Upper lobe of left lung (tissue), 6 donors: ENCODE measurements around the gene SLC12A8. TPM values are rescaled to one million over a fixed set of nuclear protein-coding genes. Genes with fewer than 3 reads are reported as not detected.

Experiments
- ATAC-seq, 2 donors: fragments of 200-7000 bp; cut with Tn5 transposase; one replicate each; pipeline ENCODE4 v1.9.1; 2022; ENCODE audit warnings: mild to moderate bottlenecking in 2 of 2, moderate library complexity in 2 of 2; ENCODE audit not compliant: low FRiP score in 2 of 2
- DNase-seq, 2 donors: peaks; one replicate each; pipeline ENCODE4 v3.0.0-alpha.2; 2019 to 2020
- H3K27ac ChIP-seq, 4 donors: fragments of 200-600 bp; sonication (generic); one replicate each; pipeline ENCODE4 v1.5.1; 2016 to 2019
- H3K27me3 ChIP-seq, 4 donors: fragments of 200-600 bp; sonication (generic); one replicate each; pipeline ENCODE4 v1.5.1; 2017 to 2019
- H3K36me3 ChIP-seq, 4 donors: fragments of 200-600 bp; sonication (generic); one replicate each; pipeline ENCODE4 v1.5.1; 2016 to 2019
- H3K4me1 ChIP-seq, 4 donors: fragments of 200-600 bp; sonication (generic); one replicate each; pipeline ENCODE4 v1.5.1; 2018 to 2019
- H3K4me3 ChIP-seq, 4 donors: fragments of 200-600 bp; sonication (generic); one replicate each; pipeline ENCODE4 v1.5.1; 2017 to 2019; ENCODE audit warnings: mild to moderate bottlenecking in 2 of 4, moderate library complexity in 1 of 4
- H3K9me3 ChIP-seq, 4 donors: fragments of 200-600 bp; sonication (generic); one replicate each; pipeline ENCODE4 v1.5.1; 2018 to 2019
- EP300 ChIP-seq, 4 donors: sonication (generic); formaldehyde crosslinking; IDR thresholded peaks; one replicate each; pipeline ENCODE4 v1.5.1; 2017; ENCODE audit warnings: antibody characterized with exemption in 4 of 4, control low read depth in 2 of 4
- POLR2A ChIP-seq, 4 donors: fragments of 450-650 bp; IDR thresholded peaks; one replicate each; pipeline ENCODE4 v1.5.1; 2016 to 2017; ENCODE audit warnings: antibody characterized with exemption in 4 of 4, mild to moderate bottlenecking in 2 of 4
- POLR2AphosphoS5 ChIP-seq, 2 donors: sonication (generic); formaldehyde crosslinking; IDR thresholded peaks; one replicate each; pipeline ENCODE4 v1.5.1; 2017; ENCODE audit warnings: antibody characterized with exemption in 2 of 2
- WGBS, 2 donors: methylation state at CpG; one replicate each; pipeline ENCODE4 v1.1.5; 2017 to 2018; 5-methylcytosine and 5-hydroxymethylcytosine counted together
- total RNA-seq, 6 donors: library from RNA; depleted of rRNA in 4 of 6; stranded (reverse); fragments of >200 nt in 4 of 6; gene quantifications; one replicate each; pipeline versions ENCODE4 v1.1.0 to v1.2.1, GENCODE V29; 2016 to 2021
- TF ChIP-seq, protein P1 (sequence below), 6 experiments: fragments of 450-650 bp in 4 of 6; fragments of 200-600 bp in 2 of 6; sonication (generic) in 2 of 6; IDR thresholded peaks; one replicate each; pipeline ENCODE4 v1.5.1; 2016 to 2019; ENCODE audit warnings: antibody characterized with exemption in 6 of 6
- donor health status: DM: no; HTN: no; CAD: no; lungs with moderate emphysema.
- donor health status: DM: no; HTN: yes; CAD: no; lungs with severe emphysema.

Gene SLC12A8
- total RNA-seq, 6 donors from 2014 or later, result 6.7 to 34.6 (median 15.0) TPM

GRCh38 chr3:125058959-125059358 lies 153.6 kb downstream of the SLC12A8 start:
- Histone ChIP-seq H3K4me1 (peaks cover 34 to 59% (median 51%) of the 10 kb centered on the region in 4 donors), H3K27me3 (no peaks in the 10 kb centered on the region), H3K9me3 (no peaks in the 10 kb centered on the region), H3K4me3 (no peak overlapping the region), H3K36me3 (no peaks in the 10 kb centered on the region), H3K27ac (no peak overlapping the region)
- WGBS, 2 donors, result 93 to 97% methylated on average over 2 to 3 of the region's 3 CpGs
- TF ChIP-seq POLR2AphosphoS5 (IDR thresholded peaks at IDR 0.05) (no peak), POLR2A (IDR thresholded peaks at IDR 0.05) (no peak), EP300 (IDR thresholded peaks at IDR 0.05) (no peak)
- TF ChIP-seq, protein P1, sequence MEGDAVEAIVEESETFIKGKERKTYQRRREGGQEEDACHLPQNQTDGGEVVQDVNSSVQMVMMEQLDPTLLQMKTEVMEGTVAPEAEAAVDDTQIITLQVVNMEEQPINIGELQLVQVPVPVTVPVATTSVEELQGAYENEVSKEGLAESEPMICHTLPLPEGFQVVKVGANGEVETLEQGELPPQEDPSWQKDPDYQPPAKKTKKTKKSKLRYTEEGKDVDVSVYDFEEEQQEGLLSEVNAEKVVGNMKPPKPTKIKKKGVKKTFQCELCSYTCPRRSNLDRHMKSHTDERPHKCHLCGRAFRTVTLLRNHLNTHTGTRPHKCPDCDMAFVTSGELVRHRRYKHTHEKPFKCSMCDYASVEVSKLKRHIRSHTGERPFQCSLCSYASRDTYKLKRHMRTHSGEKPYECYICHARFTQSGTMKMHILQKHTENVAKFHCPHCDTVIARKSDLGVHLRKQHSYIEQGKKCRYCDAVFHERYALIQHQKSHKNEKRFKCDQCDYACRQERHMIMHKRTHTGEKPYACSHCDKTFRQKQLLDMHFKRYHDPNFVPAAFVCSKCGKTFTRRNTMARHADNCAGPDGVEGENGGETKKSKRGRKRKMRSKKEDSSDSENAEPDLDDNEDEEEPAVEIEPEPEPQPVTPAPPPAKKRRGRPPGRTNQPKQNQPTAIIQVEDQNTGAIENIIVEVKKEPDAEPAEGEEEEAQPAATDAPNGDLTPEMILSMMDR (IDR thresholded peaks at IDR 0.05), result no peak
- DNase-seq (no peak), ATAC-seq (no peak)

- WGBS, 2 donors, result 92 to 96% methylated on average over 2 to 3 of the region's 3 CpGs
- TF ChIP-seq POLR2AphosphoS5 (IDR thresholded peaks at IDR 0.05) (no peak), POLR2A (IDR thresholded peaks at IDR 0.05) (no peak), EP300 (IDR thresholded peaks at IDR 0.05) (no peak)
- TF ChIP-seq, protein P1 (IDR thresholded peaks at IDR 0.05), result no peak
- Histone ChIP-seq H3K27me3 (no peaks in the 10 kb centered on the region), H3K36me3 (no peaks in the 10 kb centered on the region), H3K4me1 (peaks cover 36 to 59% (median 52%) of the 10 kb centered on the region in 4 donors), H3K4me3 (no peak overlapping the region), H3K27ac (no peak overlapping the region), H3K9me3 (no peaks in the 10 kb centered on the region)
- ATAC-seq (no peak), DNase-seq (no peak)
Observed at GRCh38 chr3:125058529-125058928, 154.0 kb downstream of the SLC12A8 start.

GRCh38 chr3:125057186-125057850 lies 155.2 kb downstream of the SLC12A8 start:
- ATAC-seq (peak in 1 of 2 donors; percentile 47), DNase-seq (no peak)
- Histone ChIP-seq H3K27ac (peak overlapping the region in 1 of 4 donors; percentile 45), H3K4me1 (peaks cover 36 to 59% (median 53%) of the 10 kb centered on the region in 4 donors), H3K4me3 (no peak overlapping the region), H3K27me3 (no peaks in the 10 kb centered on the region), H3K36me3 (no peaks in the 10 kb centered on the region), H3K9me3 (no peaks in the 10 kb centered on the region)
- no peak for TF ChIP-seq POLR2AphosphoS5 (IDR thresholded peaks at IDR 0.05)
- TF ChIP-seq, protein P1 (IDR thresholded peaks at IDR 0.05), result no peak
- TF ChIP-seq EP300 (IDR thresholded peaks at IDR 0.05), result no peak
- no peak for TF ChIP-seq POLR2A (IDR thresholded peaks at IDR 0.05)
- 79 to 83% methylated on average over 3 of the region's 3 CpGs for WGBS, 2 donors

- peak; percentile 88 to 92 for ATAC-seq
- 4 to 11% methylated on average over 12 to 31 of the region's 67 CpGs for WGBS, 2 donors
- no peaks in the 10 kb centered on the region for H3K9me3 ChIP-seq
- peak in 3 of 4 donors; percentile 51 to 70 (median 56) for TF ChIP-seq POLR2A (IDR thresholded peaks at IDR 0.05)
- TF ChIP-seq EP300 (IDR thresholded peaks at IDR 0.05), result no peak
- peak; percentile 47 to 69 for TF ChIP-seq POLR2AphosphoS5 (IDR thresholded peaks at IDR 0.05)
- TF ChIP-seq, protein P1 (IDR thresholded peaks at IDR 0.05), result no peak
- DNase-seq, result peak; percentile 89 to 97
- peaks cover 36 to 60% (median 53%) of the 10 kb centered on the region in 4 donors for H3K4me1 ChIP-seq
- H3K27ac ChIP-seq, result peak within 1 kb of the TSS; percentile 70 to 94 (median 89)
- no peaks in the 10 kb centered on the region for H3K27me3 ChIP-seq
- H3K36me3 ChIP-seq, result no peaks in the 10 kb centered on the region
- H3K4me3 ChIP-seq, result peak within 1 kb of the TSS; percentile 57 to 82 (median 80)
Observed at GRCh38 chr3:125055913-125056745, 156.4 kb downstream of the SLC12A8 start, which contains the start of gene HEG1. HEG1 (minus strand) TSS chr3:125055997; CDS start chr3:125055890, 107 bp downstream.
